T follicular helper cell (primary cell): ENCODE measurements around the gene TRIM45.
"Not testable (repeated sequence)": the region's sequence is repeated elsewhere in the genome, so short reads cannot be mapped to it uniquely, and the experiment has no call there.

ENCODE experiments used
- DNase-seq: peaks from one replicate; pipeline ENCODE4 v3.0.0-alpha.2; 2020; ENCODE audit warnings: low read depth
- total RNA-seq, 2 experiments: gene quantifications; one replicate each; lab custom pipeline; 2026; lab: John Stamatoyannopoulos, UW

Gene TRIM45, protein sequence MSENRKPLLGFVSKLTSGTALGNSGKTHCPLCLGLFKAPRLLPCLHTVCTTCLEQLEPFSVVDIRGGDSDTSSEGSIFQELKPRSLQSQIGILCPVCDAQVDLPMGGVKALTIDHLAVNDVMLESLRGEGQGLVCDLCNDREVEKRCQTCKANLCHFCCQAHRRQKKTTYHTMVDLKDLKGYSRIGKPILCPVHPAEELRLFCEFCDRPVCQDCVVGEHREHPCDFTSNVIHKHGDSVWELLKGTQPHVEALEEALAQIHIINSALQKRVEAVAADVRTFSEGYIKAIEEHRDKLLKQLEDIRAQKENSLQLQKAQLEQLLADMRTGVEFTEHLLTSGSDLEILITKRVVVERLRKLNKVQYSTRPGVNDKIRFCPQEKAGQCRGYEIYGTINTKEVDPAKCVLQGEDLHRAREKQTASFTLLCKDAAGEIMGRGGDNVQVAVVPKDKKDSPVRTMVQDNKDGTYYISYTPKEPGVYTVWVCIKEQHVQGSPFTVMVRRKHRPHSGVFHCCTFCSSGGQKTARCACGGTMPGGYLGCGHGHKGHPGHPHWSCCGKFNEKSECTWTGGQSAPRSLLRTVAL
- total RNA-seq = 1.0 to 3.7 reads per million in 2 experiments

DNA sequence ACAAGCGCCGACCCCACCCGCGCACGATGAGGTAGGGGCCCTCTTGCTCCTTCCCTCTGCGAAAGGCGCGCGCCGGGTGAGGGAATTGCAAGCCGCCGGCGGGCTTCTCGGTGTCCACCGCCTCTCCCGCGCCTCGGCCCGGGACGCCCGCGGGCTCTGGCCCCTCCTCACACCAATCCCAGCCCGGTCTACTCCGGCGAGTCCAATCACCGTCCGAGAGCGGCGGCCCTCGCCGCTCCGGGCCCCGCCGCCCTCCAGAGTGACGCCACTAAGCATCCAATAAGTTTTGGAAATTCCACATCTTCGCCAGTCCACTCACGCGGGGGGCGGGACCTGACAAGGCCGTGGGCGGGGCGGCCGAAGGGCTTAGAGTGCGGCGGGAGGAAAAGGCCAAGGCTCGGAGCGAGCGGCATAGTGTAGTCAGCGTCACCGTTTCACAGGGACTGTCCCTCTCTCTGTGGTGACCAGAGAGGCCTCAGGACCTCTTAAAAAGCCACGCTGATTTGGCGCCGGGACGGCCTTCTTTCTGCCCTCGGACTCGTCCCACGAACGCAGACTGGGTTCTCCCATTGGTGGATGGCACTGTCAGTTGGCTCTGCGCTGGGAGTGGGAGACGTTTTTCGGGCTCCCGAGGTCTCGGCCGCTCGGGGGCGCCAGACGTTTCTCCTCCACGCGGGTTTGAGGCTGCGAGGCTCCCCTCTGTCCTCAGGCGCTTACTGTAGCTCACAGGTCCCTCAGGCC, at the start of gene TRIM45:
Gene TRIM45 (minus strand): TSS at position 161 of the 741 bp plus-strand sequence. CDS start 548 bp downstream, outside the sequence.
- peak; percentile 74 for DNase-seq

DNA sequence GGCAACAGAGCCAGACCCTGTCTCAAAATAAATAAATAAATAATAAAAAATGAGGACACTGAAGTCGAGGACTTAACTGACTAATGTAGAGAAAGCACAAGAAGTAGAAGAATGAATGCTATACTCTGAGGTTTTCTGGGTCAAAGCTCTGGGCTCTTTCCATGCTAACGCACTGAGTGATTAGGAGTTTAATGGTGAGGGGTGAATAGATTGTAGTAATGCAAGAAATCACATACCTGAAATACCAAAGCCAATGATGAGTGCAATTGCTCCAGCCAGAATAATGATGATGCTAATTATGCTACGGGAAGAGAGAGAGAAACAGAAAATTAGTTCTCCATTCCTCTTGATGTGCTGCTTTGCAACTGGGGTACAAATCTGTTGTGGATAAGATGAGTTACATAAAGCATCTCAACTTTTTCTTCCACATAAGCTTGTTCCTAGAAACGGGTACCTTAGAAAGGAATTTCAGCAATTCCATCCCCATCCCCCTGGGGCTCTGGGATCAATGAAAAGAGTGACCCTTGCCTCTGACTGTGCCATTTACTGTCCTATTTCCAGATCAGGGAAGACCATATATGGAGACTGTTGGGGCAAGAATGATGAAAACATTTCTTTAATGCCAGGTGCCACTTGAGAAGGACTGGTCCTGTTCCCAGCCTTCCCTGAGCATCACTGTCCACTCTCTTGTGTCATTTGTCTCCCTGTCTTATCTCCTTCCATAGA, 48.5 kb upstream of the TRIM45 start:
- no peak for DNase-seq

DNA sequence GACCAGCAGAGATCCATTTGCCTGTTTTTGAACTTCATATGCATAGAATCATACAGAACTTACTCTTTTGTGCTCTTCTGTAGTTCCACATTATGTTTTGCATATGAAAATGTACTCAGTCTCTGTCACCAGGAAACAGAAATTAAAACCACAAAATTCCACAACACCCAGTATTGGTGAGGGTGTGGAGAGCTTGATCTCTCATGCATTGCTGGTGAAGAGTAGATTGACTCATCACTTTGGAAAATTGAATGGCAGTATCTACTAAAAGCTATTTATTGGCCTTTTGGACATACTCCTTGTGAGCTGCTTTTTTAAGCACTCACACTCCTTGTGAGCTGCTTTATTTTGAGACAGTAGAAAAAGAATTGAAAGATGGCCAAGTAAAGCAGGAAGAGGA, 45.9 kb upstream of the TRIM45 start:
- DNase-seq = no peak

DNA sequence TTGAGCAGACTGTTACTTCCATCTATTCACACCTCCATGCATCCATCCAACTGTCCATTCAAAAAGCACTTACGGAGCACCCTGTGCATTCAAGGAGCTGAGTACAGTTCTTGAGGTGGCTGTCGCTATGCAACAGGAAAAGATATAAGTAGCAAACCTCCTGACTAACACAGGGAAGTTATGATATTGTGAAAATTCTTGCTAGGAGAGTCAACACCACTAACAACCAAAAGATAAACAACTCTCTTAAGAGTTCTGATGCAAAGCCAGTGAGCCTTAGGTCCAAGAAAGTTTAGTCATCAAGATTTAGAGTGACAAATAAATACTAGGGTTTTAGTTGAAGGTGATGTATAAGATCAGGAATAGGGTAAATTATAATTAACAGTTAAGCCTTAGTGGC, 44.5 kb upstream of the TRIM45 start:
- DNase-seq = no peak

DNA sequence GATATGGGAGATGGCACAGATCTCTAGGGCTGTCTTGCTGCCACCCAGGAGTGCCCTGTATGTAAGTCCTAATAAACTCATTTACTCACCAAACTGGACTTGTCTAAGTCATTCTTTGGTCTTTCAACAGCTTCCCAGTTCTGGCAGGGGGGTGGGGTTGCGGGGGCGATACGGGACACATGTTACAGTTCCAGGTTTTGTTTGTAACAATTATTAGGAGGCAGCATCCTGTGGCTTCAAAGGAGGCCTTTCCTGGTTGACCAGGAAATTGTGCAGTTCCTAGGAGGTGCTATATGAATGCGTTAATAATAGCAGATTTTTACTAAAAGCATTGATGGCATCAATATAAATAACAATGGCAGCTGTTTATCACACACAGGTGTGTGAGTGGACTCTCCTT, 42.7 kb upstream of the TRIM45 start:
- no peak for DNase-seq

DNA sequence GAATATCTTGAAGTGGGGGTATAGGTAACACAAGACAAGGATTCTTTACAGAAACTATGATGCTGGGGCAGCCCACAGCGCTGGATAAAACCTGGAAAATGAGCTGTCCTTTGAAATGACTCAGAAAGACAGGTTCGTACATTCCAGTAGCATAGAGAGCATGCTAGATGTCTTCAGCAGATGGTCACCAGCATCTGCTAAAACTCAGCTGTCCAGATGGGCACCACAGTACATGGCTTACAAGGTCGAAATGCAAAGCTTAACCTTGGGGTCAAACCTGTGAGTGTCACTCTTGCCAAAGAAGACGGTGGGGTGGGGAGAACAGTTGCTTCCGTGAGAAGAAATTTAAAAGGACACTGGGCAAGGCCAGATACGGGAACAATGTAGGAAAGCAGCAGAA, 41.3 kb upstream of the TRIM45 start:
- no peak for DNase-seq

DNA sequence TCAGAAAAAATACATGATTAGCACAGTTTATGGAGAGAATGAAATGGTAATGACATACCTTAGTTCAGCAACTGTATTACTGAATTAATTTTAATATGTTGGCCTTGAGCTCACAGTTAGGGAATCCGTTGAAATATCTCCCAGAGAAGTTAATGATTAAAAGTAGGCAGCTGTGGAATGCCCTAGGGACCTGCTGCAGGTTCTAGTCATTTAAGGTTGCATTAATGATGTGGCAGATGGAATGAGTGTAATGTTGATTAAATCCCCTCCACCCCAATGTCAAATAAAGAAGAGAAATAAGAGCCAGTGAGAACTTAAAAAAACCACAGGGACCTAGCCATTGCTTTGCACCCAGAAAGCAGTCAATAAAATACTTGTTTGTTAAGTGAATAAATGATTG, 40.3 kb upstream of the TRIM45 start:
- no peak for DNase-seq

DNA sequence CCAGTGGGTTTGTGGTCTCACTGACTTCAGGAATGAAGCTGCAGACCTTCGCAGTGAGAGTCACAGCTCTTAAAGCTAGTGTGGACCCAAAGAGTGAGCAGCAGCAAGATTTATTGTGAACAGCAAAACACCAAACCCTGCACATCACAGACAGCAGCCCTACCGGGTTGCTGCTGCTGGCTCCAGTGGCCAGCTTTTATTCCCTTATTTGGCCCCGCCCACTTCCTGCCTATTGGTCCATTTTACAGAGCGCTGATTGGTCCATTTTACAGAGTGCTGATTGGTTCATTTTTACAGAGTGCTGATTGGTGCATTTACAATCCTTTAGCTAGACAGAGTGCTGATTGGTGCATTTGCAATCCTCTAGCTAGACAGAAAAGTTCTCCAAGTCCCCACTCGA, 29.8 kb upstream of the TRIM45 start:
- not testable (repeated sequence) for DNase-seq

DNA sequence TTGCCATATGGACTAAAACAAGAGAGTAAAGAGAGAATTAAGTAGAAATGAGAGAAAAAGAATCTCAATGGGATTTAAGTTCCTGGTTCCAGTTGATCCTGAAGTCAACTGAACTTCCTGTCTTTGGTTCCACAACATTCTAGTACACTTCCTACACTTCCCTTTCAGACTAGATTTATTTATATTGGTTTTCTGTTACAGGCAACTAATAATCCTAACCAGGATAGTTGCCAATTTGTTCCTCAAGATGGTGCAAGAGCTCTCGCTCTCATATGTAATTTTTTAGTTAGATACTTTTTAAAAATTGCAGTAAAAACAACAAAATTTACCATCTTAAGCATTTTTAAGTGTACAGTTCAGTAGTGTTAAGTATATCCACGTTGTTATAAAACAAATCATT, 28.8 kb upstream of the TRIM45 start:
- DNase-seq = no peak

DNA sequence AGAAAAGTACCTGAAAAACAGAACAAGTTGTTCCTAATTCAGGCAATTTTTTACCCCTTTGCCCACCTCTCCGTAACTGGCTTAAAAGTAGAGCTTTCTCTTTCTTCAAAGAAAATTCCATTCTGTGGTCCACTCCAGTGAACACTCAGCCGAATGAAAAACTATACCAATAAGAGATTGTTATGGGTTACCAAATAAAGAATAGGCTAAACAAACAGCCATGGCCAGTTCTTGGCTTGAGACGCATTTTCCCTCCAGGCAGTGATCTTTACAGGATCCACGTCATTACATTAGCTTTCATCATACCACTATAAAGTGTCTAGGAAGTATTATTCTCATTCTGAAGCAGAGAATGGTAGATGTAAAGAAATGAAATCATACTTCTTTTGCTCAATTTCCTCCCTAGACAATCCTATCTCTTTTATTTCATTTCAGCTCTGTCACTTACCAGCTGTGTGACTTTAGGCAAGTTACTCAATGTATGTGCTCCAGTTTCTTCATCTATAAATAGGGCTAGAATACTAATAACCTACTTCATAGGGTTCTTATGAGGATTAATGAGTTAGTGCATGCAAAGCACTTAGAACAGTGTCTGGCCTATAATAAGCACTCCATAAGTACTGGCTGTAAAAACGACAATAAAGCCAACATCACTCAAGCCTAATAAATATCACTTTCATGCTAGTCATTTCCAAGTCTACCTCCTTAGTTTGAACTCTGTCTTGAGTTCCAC, 26.5 kb upstream of the TRIM45 start:
- DNase-seq = no peak

DNA sequence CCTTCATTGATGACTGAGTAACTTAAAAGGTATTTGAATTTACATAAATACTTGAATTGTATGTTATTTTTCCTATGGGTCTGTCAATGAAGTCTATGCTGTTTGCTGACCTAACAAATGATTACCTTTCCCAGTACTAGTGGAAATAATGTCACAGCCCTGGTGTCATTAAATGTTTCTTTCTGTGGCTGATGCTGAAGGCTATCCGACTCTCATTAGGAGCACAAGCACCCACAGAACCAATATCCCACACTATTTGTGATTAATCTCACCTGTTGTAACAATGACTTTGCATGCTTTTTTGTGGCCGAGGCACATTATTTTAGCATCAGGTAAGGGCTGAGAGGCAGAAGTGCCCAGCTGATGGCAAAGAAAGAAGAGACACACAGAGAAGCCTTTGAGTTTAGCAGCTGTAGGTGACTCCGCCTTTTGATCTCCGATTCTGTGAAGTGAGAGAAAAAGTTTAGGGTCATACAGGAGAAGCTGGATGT, 25.8 kb upstream of the TRIM45 start:
- DNase-seq = no peak

DNA sequence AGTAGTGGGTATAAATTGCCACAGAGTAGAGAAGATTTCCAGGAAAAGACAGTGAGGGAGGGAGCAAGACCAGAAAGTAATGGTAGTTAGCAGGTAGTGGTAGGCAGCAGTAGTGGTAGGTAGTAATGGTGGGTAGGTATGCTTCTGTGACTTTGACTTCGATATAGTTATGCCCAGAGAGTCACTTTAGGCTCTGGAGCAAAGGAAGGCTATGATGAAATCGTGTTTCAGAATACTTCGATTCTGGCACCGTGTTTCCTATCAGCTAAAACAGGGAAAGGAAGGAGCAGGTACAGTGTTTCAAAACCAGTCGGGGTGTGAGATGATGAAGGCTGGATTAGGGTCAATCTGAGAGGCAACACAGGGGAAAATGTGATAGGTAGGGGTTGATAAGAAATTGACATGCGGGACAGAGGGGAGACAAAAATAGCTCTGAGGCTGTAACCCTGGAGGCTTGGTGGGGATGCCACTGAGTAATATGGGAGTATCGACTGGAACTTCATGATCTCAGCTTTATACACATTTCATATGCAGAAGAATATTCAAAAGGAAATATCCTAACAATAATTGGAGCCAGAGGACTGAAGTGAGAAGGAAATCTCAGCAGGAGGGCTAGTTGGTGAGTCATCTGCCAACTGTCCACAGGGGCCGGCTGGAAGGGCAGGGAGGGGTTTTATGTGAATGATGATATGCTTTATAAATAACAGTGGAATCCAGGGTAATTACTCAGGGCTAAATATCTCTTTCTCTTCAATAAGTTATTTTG, 25.2 kb upstream of the TRIM45 start:
- DNase-seq = no peak

DNA sequence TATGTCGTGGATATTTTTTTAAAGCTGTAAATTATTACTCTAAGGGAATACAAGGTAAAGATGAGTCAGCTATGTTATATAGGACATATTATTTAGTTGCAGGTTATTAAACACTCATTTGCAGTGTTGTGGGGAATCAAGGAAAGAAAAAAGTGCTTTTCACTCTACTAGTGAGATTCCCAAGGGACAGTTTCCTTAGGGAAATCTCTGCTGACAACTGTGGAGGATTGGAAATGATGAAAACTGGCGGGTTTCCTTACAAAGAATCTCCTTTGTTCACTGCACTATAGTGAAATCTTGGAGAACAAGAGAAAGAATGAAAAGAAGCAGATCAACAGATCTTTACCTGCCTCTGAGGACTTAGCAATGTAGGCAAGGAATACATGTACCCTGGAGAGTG, 24.5 kb upstream of the TRIM45 start:
- DNase-seq = no peak

DNA sequence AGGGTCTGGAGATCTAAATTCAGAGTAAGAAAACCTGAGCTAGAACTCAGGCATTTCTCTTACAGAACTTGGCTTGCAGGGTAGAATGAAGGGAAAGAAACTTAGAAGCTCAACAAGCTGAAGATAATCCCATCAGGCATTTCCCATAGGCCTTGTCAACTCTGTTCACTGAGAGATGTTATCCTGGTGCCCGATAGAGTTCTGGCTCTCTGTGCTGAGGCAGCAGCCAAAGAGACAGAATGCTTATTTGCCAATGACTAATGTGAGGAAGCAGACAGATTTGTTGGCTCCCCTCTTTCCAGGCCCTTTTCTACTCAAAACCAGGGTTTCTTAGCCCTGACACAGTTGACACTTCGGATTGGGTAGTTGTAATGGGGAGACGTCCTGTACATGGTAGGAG, 22.3 kb upstream of the TRIM45 start:
- DNase-seq = no peak

DNA sequence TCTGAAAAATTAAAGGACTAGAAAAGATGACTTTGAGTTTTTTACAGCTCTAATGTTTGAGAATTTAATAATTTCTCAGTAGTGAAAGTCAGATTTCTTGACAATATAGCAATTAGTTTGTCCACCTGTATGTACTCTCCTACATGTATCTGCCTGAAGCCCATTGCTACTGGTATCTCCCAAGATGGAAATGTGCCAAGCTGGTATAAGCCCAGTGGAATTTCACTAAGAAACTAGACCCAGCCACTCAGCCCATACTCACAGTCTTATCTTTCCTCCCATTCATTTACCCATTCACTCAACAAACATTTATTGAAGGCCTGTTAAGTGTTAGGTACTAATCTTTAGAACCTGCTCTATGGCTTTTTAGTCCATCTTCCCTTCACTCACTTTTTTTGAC, 21.6 kb upstream of the TRIM45 start:
- DNase-seq = no peak

DNA sequence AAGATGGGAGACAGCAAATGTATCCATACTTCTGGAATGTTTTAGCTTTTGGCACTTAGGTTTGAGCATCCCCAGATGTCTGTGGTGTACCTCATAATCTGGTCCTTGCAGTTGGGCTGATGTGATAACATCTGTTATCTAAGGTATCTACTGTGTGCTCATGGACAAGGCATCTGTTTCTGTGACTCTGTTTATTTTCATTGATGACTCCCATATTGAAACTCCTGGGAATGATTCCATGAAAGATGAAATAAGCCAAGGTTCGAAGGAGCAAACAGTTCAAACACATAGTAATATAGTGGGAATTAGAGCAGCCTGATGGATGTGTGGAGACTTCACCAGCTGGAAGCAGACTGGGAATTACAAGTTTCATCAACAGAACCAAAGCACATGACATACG, 20.7 kb upstream of the TRIM45 start:
- DNase-seq = no peak

DNA sequence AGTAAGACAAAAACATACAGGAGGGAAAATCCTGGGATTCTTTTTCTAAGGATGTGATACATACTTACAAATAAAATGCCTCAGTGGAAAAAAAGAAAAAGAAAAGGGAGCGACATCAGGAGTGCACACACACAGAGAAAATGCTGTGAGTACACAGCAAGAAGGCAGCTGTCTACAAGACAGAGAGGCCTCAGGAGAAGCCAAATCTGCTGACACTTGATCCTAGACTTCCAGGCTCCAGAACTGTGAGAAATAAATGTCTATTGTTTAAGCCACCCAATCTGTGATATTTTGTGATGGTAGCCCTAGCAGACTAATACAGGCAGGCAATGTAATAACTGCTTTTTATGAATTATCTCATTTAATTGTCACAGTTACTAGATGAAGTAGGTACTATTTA, 17.0 kb upstream of the TRIM45 start:
- DNase-seq = no peak

DNA sequence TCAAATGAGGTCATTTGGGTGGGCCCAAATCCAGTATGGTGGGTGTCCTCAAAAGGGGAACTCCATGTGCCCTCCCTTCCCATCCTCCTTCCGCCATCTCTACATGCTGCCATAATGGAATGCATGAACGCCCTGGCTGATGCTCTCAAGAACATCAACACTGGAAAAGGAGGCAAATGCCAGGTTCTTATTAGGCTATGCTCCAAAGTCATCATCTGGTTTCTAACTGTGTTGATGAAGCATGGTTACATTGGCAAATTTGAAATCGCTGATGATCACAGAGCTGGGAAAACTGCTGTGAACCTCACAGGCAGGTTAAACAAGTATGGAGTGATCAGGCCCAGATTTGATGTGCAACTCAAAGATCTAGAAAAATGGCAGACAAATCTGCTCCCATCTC, 16.6 kb upstream of the TRIM45 start:
- DNase-seq = no peak

DNA sequence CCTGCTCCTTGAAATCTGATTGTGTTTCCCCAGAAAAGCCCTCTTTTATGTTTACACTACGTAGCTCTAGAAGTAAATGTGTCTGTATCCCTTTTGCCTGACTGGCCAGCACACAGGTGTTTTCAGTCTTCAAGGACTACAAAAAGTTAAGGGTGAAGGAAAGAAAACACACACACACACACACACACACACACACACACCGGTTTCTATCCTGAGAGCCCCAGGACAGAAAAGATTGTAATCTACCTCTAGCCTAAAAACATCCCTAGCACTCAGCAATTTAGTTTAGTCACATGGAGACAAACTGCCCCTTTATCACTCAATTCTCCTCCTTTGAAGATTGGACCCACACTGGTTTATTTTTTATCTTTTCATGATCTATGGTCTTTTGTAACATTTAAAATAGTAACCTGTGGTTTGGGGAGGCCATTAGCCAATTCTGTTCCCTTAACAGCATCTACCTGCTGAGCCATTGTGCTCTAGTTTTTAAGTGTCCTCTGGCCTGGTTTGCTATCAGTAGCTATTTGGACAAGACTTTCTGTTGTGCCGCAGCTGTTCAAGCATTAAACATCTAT, 15.8 kb upstream of the TRIM45 start:
- no peak for DNase-seq

DNA sequence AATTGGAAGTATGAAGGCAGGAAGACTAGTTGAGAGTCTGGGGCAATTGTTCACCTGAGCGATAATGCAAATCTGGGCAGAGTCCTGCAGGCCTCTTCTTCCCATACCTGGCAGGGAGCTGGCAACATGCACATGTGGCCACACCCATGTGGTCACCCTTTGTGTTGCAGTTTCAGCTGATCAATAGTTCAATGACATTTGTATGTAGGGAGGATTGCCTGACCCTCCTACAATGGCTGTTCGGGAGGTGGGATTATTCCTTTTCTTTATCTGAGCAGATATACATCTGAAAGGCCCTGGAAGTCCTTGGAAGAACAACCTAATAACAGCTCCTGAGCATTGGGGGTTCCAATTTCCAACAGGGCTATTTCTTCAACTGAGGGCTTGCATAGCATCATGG, 15.2 kb upstream of the TRIM45 start:
- no peak for DNase-seq
